ENCODE results near the gene KICS2.

DNA sequence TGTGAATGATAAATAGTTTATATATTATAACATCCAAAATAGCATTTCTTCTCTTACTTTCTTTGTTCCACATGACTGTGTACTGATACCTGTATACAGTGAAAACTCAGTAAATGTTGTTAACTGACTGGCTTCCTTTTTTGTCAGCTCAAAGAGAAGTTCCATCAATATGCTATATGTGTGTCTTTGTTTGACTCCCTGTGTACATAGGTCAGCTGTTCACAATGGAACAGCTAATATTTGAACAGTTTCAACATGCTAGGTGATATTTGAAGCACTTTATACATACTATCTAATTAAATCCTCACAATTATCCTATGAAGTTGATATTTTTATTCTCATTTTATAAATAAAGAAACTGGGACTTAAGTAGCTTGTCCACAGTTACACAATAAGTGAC lies 15.3 kb upstream of the KICS2 start:
- TF ChIP-seq POLR2A (IDR thresholded peaks at IDR 0.05) = no peak
- TF ChIP-seq, protein P1, sequence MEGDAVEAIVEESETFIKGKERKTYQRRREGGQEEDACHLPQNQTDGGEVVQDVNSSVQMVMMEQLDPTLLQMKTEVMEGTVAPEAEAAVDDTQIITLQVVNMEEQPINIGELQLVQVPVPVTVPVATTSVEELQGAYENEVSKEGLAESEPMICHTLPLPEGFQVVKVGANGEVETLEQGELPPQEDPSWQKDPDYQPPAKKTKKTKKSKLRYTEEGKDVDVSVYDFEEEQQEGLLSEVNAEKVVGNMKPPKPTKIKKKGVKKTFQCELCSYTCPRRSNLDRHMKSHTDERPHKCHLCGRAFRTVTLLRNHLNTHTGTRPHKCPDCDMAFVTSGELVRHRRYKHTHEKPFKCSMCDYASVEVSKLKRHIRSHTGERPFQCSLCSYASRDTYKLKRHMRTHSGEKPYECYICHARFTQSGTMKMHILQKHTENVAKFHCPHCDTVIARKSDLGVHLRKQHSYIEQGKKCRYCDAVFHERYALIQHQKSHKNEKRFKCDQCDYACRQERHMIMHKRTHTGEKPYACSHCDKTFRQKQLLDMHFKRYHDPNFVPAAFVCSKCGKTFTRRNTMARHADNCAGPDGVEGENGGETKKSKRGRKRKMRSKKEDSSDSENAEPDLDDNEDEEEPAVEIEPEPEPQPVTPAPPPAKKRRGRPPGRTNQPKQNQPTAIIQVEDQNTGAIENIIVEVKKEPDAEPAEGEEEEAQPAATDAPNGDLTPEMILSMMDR (IDR thresholded peaks at IDR 0.05) = no peak

Data from Peyer's patch (tissue), 4 donors.